Ovary (tissue), 3 donors: ENCODE measurements around the gene WDR75.

Source experiments
- CTCF ChIP-seq, 3 donors: fragments of 450-650 bp in 2 of 3; fragments of 200-600 bp in 1 of 3; IDR thresholded peaks; one replicate each; pipeline versions ENCODE4 v1.5.1 to v1.8.0; 2016 to 2022; ENCODE audit warnings: antibody characterized with exemption in 3 of 3, mild to moderate bottlenecking in 1 of 3
- EP300 ChIP-seq: sonication (generic); formaldehyde crosslinking; IDR thresholded peaks from one replicate; pipeline ENCODE4 v1.6.1; 2017; ENCODE audit warnings: antibody characterized with exemption
- donor health status: DM: no; HTN: no; CAD: no.

GRCh38 chr2:189486237-189486770 is 45.0 kb downstream of the WDR75 start:
- TF ChIP-seq CTCF (IDR thresholded peaks at IDR 0.05) (no peak), EP300 (no peak)
